Heart right ventricle (tissue), 16 donors: Measurements from ENCODE around the gene DGKA. TPM values are rescaled to one million over a fixed set of nuclear protein-coding genes. Genes with fewer than 3 reads are reported as not detected.
"Not testable (repeated sequence)": the region's sequence is repeated elsewhere in the genome, so short reads cannot be mapped to it uniquely, and the experiment has no call there.

Source experiments
- ATAC-seq, 8 donors: fragments of 200-7000 bp; cut with Tn5 transposase; one replicate each; pipeline ENCODE4 v1.9.1; 2020; ENCODE audit warnings: mild to moderate bottlenecking in 8 of 8, moderate library complexity in 8 of 8, moderate number of reproducible peaks in 1 of 8
- DNase-seq, 2 donors: peaks; one replicate each; pipeline ENCODE4 v3.0.0-alpha.2; 2020
- H3K27ac ChIP-seq, 10 donors: fragments of 200-600 bp; sonication (generic) in 2 of 10; one replicate each; pipeline versions ENCODE4 v1.5.0 to v1.8.0; 2020 to 2022; ENCODE audit warnings: mild to moderate bottlenecking in 3 of 10
- H3K27me3 ChIP-seq, 7 donors: fragments of 200-600 bp; one replicate each; pipeline ENCODE4 v1.8.0; 2021 to 2022; ENCODE audit warnings: mild to moderate bottlenecking in 2 of 7
- H3K36me3 ChIP-seq, 9 donors: fragments of 200-600 bp; sonication (generic) in 1 of 9; one replicate each; pipeline versions ENCODE4 v1.5.0 to v1.8.0; 2020 to 2022; ENCODE audit warnings: mild to moderate bottlenecking in 2 of 9
- H3K4me1 ChIP-seq, 9 donors: fragments of 200-600 bp; sonication (generic) in 1 of 9; one replicate each; pipeline versions ENCODE4 v1.5.0 to v1.8.0; 2020 to 2022; ENCODE audit warnings: mild to moderate bottlenecking in 4 of 9
- H3K4me3 ChIP-seq, 10 donors: fragments of 200-600 bp; sonication (generic) in 2 of 10; one replicate each; pipeline versions ENCODE4 v1.5.0 to v1.8.0; 2020 to 2022; ENCODE audit warnings: mild to moderate bottlenecking in 7 of 10, moderate library complexity in 2 of 10
- H3K9me3 ChIP-seq, 11 donors: fragments of 200-600 bp in 10 of 11; sonication (generic) in 2 of 11; one replicate each; pipeline versions ENCODE4 v1.5.0 to v1.8.0; 2013 to 2022; ENCODE audit warnings: mild to moderate bottlenecking in 2 of 11, control low read depth in 1 of 11, moderate library complexity in 1 of 11
- WGBS, 2 donors: extraction: QIAGEN DNeasy Blood & Tissue Kit; methylation state at CpG; one replicate each; pipeline ENCODE4 v1.1.7; 2013; ENCODE audit warnings: inconsistent platforms in 1 of 2; 5-methylcytosine and 5-hydroxymethylcytosine counted together
- intact Hi-C, 10 donors: fragments of 100-400 bp; cut with DNase I; formaldehyde crosslinking; loops; one replicate each; pipeline versions ENCODE4 v1.11.1 to v1.14.2; 2022
- polyA plus RNA-seq, 2 donors: library from polyadenylated mRNA; stranded (reverse); fragments of 200-250 nt; gene quantifications; one replicate each; pipeline ENCODE4 v1.2.3, GENCODE V29; 2013
- total RNA-seq, 10 donors: library from RNA; stranded (reverse); fragmentation: NEBNext Ultra II Directional in 3 of 10; extraction: Animal tissue kit (Norgen Biotek cat#: 25700) in 3 of 10; gene quantifications; one replicate each; pipeline versions ENCODE4 v1.2.1 to v1.2.4, GENCODE V29; 2021 to 2023
- TF ChIP-seq, protein P1 (sequence below), 9 donors: fragments of 200-600 bp; sonication (generic) in 2 of 9; IDR thresholded peaks; one replicate each; pipeline versions ENCODE4 v1.5.0 to v1.8.0; 2021 to 2022; ENCODE audit warnings: antibody characterized with exemption in 9 of 9, mild to moderate bottlenecking in 5 of 9, moderate library complexity in 1 of 9
- donor health status: Arrhythmogenic right ventricular cardiomyopathy.
- donor health status: ischemic (EF 13 %, LVEDD 7.1; RV severe dilation, severe dysfunction).
- donor health status: healthy with polysubstance abuse.
- donor health status: DM: no; HTN: yes; CAD: no.
- donor health status: DM: no; HTN: no; CAD: no.
- donor health status: ischemic (EF 25% LVEDD 6.9; RV normal size, moderate dysfunction).
- donor health status: ischemic (EF 25% LVEDD 5.7; RV mildly dilated, moderate dysfunction).
- donor health status: healthy.
- donor health status: DM: yes; HTN: yes; CAD: no.
- donor health status: Ischemic cardiomyopathy.
- donor health status: ischemic (EF 35%, LVEDD 5.7; RV mildly dilated, moderate dysfunction).
- donor health status: nonischemic (EF 11% LVEDD 7.7; RV severe dilation, severe dysfunction).
- donor health status: DM: yes; HTN: yes; CAD: no.
- donor health status: PGD.
- donor health status: ischemic (EF 29% LVEDD 5.4; RV normal size, mild dysfunction).
- donor health status: nonischemic (EF 23%, LVEDD 6.1; RV moderate dilation, normal function).

The DGKA gene
- total and polyA plus RNA-seq, 12 donors, result 4.6 to 17.3 (median 7.3) TPM

DNA sequence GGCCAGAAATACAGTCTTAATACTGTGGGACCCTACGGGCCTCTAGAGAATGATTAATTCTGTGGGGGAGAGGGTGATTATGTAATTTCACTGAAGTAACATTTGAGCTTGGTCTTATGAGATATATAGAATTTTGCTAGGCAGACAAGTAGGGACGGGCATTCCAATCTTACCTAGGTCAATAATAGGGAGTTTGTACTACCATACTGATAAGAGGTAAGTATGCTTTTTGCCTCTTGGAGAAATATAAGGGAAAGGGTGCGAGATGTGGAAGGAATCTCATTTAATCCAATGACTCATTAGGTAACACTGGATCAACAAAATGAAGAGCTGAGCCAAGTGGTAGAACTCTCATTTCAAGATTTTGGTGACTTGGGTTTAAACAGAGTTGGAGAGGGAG lies 48.1 kb downstream of the DGKA start:
- Histone ChIP-seq H3K4me1 (peaks cover 2 to 60% (median 32%) of the 10 kb centered on the region in 9 donors), H3K4me3 (no peak overlapping the region), H3K27ac (no peak overlapping the region), H3K36me3 (peaks cover 0 to 64% (median 9%) of the 10 kb centered on the region in 9 donors), H3K27me3 (no peaks in the 10 kb centered on the region), H3K9me3 (no peaks in the 10 kb centered on the region)
- no peak for ATAC-seq
- intact Hi-C loops, result no loop called here
- TF ChIP-seq, protein P1, sequence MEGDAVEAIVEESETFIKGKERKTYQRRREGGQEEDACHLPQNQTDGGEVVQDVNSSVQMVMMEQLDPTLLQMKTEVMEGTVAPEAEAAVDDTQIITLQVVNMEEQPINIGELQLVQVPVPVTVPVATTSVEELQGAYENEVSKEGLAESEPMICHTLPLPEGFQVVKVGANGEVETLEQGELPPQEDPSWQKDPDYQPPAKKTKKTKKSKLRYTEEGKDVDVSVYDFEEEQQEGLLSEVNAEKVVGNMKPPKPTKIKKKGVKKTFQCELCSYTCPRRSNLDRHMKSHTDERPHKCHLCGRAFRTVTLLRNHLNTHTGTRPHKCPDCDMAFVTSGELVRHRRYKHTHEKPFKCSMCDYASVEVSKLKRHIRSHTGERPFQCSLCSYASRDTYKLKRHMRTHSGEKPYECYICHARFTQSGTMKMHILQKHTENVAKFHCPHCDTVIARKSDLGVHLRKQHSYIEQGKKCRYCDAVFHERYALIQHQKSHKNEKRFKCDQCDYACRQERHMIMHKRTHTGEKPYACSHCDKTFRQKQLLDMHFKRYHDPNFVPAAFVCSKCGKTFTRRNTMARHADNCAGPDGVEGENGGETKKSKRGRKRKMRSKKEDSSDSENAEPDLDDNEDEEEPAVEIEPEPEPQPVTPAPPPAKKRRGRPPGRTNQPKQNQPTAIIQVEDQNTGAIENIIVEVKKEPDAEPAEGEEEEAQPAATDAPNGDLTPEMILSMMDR (IDR thresholded peaks at IDR 0.05), result no peak
- WGBS, 2 donors, result 91 to 96% methylated on average over 3 of the region's 3 CpGs
- DNase-seq, result no peak

DNA sequence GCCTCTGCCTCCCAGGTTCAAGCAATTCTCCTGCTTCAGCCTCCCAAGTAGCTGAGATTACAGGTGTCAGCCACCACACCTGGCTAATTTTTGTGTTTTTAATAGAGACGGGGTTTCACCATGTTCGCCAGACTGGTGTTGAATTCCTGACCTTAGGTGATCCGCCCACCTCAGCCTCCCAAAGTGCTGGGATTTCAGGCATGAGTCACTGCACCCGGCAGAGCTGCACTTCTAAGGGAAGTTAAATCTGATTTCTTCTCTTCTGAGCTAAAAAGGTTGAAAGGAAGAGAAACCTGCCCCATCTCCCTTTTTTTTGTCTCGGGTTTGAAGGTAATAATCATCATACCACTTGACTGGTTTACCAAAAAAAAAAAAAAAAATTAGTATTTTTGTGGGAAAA lies 50.9 kb downstream of the DGKA start:
- H3K27me3 ChIP-seq, H3K27ac ChIP-seq, ATAC-seq, DNase-seq, H3K9me3 ChIP-seq, intact Hi-C loops, H3K4me3 ChIP-seq: not testable (repeated sequence)
- Histone ChIP-seq H3K36me3 (peaks cover 0 to 83% (median 14%) of the 10 kb centered on the region in 9 donors), H3K4me1 (peaks cover 0 to 40% (median 10%) of the 10 kb centered on the region in 9 donors)
- 78% methylated on average over 5 of the region's 5 CpGs for WGBS, 2 donors

DNA sequence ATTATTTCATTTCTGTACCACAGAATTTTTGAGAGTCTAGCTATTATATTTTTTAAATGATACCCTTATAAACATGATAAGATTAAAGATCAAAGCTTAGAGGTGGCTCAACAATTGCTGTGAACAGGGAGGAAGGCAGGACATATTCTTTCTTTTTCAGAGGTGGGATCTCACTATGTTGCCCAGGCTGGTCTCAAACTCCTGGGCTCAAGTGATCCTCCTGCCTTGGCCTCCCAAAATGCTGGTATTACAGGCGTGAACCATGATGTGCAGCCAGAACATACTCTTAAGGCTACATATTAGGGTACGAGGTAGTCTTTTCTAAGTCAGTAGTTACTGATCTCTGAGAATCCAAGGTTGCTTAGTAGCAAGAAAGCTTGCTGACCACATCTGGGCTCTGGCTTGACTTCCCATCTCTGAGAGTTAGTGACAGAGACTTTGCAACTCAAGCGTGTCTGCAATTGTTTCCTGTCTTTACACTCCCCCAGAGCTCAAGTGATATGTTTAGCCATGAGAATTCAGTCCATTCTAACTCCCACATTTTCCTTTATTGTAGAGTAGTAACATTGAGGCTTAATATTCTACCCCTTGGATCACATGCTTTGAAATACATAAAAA lies 51.5 kb downstream of the DGKA start:
- peaks cover 0 to 85% (median 14%) of the 10 kb centered on the region in 9 donors for H3K36me3 ChIP-seq
- DNase-seq, result no peak
- no peaks in the 10 kb centered on the region for H3K27me3 ChIP-seq

DNA sequence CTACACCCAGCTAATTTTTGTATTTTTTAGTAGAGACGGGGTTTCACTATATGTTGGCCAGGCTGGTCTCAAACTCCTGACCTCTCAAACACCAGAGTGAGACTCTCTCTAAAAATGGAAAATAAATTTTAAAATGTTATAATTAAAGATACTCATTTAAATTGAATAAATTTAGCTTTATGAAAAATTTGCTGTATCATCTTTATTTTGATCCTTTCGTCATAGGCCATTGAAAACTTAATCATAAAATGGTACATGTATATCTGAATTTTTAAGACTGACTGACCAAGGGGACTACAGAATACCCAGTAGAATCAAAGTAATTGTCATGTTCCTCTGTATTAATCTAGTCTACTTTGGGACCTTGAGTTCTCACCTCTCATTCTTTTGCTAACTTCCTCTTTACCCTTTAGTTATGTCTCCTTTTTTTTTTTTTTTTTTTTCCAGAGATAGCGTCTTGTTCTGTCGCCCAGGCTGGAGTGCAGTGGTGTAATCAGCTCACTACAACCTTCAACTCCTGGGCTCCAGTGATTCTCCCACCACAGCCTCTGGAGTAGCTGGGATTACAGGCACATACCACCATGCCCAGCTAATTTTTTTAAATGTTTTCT lies 52.4 kb downstream of the DGKA start:
- H3K9me3 ChIP-seq, result no peaks in the 10 kb centered on the region
- TF ChIP-seq, protein P1 (IDR thresholded peaks at IDR 0.05), result no peak
- H3K4me3 ChIP-seq, result no peak overlapping the region
- H3K27me3 ChIP-seq, result no peaks in the 10 kb centered on the region
- H3K36me3 ChIP-seq, result peaks cover 0 to 93% (median 19%) of the 10 kb centered on the region in 9 donors
- 70 to 78% methylated on average over 4 of the region's 4 CpGs for WGBS, 2 donors
- ATAC-seq (peak in 3 of 8 donors; percentile 26 to 48 (median 39)), DNase-seq (no peak)
- H3K27ac ChIP-seq, result peak overlapping the region in 1 of 10 donors; percentile 36
- peaks cover 0 to 29% (median 0%) of the 10 kb centered on the region in 9 donors for H3K4me1 ChIP-seq
- intact Hi-C loops, result no loop called here

More for the DNA sequence above, 51.5 kb downstream of the DGKA start:
- intact Hi-C loops, result no loop called here
- no peak overlapping the region for H3K4me3 ChIP-seq
- H3K9me3 ChIP-seq, result no peaks in the 10 kb centered on the region
- no peak for ATAC-seq
- peaks cover 0 to 34% (median 6%) of the 10 kb centered on the region in 9 donors for H3K4me1 ChIP-seq
- TF ChIP-seq, protein P1 (IDR thresholded peaks at IDR 0.05), result no peak
- no peak overlapping the region for H3K27ac ChIP-seq
- 63 to 66% methylated on average over 3 of the region's 3 CpGs for WGBS, 2 donors

DNA sequence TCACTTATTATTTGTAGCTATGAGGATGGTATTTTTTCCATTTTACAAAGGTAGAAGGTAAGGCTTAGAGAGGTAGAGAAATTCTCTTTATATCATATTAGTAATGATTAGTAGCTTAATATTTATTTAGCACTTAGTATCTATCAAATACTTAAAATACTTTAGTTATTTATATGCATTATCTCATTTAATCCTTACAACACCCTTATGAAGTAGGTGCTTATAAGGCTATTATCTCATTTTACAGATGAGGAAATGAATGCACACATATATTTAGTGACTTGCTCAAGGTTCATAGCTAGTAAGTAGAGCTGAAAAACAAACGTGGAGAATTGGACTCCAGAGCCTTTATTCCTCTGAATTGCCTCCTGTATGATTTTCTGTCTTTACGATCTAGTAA lies 53.9 kb downstream of the DGKA start:
- Histone ChIP-seq H3K36me3 (peaks cover 0 to 98% (median 28%) of the 10 kb centered on the region in 9 donors), H3K9me3 (no peaks in the 10 kb centered on the region), H3K27ac (no peak overlapping the region), H3K4me3 (no peak overlapping the region), H3K4me1 (peaks cover 0 to 24% (median 0%) of the 10 kb centered on the region in 9 donors), H3K27me3 (no peaks in the 10 kb centered on the region)
- no peak for DNase-seq
- TF ChIP-seq, protein P1 (IDR thresholded peaks at IDR 0.05), result no peak
- intact Hi-C loops, result no loop called here
- WGBS, 2 donors, result 61 to 67% methylated on average over 2 of the region's 2 CpGs
- no peak for ATAC-seq
